ENCODE measurements around the gene RGS6.

Gene RGS6

DNA sequence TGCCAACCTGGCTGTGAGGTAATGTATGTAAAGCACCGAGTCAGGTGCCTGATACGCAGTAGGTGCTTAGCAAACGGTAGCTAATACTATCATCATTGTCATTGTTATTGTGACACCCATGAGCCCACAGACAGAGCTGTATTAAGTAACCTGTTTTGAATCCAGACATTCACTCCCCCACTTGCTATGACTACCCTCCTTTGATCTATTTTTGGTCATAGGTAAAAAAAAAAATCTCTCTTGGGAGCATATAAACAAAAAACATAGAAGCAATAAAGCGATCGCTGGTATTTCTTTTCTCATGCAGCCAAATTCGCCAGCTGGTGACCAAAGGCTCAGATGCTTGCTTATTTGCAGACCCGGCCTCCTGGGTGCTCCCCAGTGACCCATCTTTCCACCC lies 631.4 kb downstream of the RGS6 start:
- no peak overlapping the region for H3K4me3 ChIP-seq (ENCODE audit: low read depth, low read length)

DNA sequence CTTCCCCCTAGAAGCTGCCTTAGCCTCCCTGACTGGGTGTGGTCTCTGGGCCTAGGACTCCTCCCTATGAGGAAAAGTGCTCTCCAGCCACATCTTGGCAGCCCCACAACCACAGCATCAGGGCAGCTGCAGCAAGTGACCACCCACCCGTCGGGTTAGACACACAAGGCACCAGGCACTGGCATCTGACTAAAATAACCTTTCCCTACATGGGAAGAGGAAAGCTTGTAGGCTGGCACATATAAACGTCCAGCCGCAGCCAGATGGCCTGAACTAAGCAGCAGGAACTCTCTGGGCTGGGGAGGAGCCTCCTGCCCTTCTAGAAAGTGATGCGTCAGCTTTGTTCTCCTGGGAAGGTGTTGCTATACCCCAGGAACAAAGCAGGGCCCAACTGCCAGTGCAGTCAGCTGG lies 632.9 kb downstream of the RGS6 start:
- H3K4me3 ChIP-seq (ENCODE audit: low read depth, low read length): no peak overlapping the region

DNA sequence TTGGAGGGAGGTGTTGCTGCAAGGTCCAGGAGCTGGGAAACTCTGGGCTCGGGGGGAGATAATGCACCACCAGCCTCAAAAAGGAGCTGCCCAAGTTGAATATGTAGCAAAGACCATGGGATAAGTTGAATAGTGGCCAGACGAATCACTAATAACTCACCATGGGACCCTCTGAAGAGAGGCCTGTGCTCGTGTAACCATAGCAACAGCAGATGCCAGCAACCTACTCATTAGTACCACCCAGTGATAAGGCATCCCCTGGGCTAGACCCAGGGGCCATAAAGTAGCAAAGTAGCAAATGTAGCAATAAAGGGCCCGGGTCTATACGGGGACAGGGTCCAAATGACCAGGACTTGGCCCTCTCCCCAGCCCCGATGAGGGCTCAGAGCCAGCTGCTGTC lies 633.7 kb downstream of the RGS6 start:
- no peak overlapping the region for H3K4me3 ChIP-seq (ENCODE audit: low read depth, low read length)

DNA sequence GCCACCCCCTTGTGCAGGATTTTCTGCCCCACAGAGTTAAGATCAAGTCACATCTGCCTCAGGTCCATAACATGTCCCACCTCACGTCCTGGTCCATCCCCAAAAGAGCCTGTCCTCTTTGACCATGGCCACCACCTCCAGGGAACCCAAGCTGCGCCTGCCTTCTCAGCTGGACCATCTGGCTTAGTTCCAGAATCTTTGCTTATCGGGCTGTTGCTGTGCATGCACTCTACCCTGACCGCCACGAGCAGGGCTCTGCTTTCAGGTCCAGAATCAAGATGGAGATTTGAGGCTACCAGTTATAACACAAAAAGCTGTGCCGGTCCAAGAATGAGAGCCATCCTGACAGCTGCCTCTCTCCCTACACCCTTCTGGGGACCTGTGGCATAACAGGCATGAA lies 635.0 kb downstream of the RGS6 start:
- no peak overlapping the region for H3K4me3 ChIP-seq (ENCODE audit: low read depth, low read length)

DNA sequence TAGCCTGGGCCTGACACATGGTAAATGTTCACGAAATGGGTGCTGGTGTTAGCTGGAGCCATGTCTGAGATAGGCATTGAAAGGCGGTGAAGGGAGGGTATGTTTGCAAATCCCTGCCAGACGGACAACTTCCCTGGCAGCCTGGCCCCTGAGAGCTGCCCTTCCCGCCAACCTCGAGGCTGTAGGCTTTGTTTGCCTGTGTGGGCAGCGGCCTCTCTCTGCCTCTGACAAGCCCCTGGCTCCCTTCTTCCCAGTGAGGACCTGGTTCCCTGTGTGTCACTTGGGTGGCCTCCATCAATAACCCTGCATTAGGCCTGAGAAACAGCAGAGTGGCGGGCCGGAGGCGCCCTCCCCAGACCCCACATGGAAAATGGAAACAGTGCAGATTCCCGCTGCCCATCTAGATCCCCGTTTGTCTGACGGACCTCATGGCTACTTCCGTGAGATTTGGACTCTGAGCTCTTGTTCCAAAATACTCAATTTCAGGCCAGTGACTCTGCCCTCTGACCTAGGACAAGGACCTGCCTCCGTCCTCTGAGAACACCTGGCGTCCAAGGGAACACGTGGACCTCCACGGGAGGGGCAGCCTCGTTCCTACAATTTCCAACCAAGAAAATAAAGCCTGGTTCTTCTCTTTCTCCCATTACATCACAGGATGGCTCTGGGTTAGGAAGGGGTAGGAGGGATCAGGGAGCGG lies 636.2 kb downstream of the RGS6 start:
- H3K4me3 ChIP-seq (ENCODE audit: low read depth, low read length): no peak overlapping the region

DNA sequence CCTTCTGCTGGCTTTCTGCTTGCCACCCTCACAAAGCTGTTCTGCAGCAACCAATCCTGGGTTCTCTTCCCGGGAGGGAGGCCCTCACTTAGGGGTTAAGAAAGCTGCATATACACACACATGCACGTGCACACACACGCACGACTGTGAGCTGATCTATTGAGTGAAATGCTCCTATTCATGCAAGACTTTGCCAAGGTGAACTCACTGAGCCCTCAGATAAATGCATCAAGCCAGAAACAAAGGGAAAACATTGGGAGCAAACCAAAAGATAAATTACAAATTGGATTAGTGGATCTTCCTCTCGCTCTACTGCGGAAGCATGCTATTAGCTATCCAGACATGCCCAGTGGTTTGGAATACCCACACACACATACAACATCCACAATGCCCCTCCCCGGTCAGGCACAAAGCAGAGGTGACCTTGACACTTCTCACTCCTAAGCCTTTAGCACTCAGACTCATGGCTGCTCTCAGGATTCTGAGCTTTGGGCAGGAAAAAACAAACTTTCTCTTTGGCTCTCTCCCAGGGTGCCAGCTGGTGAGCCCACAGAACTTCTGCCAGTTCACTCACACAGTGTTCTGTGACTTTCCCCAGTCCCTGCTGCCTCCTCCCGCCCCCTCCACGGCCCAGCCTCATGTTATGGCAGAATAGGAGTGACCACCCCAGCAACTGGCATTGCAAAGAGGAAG lies 641.6 kb downstream of the RGS6 start:
- H3K4me3 ChIP-seq (ENCODE audit: low read depth, low read length): no peak overlapping the region

DNA sequence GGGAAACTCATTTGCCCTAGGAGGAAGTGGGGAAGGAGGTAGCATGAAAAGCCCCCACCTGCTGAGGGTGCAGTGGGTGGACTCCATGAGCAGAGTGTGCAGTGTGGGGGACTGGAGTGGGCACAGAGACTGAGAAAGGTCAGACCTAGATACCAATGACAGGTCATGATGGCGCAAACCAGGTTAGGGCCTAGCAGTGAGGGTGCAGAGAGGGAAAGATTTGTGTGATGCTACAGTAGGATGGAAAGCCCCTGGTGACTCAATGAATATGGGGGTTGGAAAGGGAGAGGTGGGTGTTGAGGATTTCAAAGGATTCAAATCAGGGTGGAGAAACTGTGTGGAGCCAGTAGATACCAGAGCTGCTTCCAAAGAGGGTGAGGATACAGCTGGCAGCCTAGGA lies 642.5 kb downstream of the RGS6 start:
- H3K4me3 ChIP-seq (ENCODE audit: low read depth, low read length): no peak overlapping the region

DNA sequence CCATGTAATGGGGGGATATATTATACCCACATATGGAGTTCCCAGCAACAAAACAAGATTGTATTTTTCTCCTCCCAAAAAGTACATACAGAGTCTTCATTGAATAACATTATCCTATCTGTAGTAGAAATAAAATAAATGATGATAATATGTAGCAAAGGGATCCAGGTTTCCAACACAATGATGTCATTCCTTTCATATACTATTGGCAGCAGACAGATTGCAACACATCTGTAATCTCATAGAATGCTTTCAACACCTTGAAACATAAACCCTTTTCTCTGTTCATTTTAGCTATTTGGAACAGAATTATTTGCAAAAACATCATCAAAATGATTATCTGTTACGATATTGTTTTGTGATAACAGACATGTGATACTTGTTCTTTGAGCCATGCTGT lies 644.0 kb downstream of the RGS6 start:
- H3K4me3 ChIP-seq (ENCODE audit: low read depth, low read length): no peak overlapping the region

DNA sequence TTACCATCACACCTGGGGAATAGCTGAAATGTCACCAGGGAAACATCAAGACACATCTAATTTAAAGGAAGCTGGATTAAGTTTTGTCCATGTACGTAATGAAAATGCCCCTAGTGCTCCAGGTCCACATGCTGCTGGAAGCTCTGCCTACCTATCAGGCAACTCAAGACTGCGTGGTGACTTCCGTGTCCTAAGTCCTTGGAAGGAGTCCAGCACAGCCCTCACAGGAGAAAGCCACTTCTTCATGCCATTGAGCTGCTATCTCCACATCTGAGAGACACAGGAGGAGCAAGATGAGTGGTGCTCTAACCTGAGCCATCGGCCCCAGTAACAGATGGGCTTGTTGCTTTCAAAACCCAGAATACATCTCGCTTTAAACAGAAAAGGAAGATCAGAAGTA lies 645.3 kb downstream of the RGS6 start:
- no peak overlapping the region for H3K4me3 ChIP-seq (ENCODE audit: low read depth, low read length)

DNA sequence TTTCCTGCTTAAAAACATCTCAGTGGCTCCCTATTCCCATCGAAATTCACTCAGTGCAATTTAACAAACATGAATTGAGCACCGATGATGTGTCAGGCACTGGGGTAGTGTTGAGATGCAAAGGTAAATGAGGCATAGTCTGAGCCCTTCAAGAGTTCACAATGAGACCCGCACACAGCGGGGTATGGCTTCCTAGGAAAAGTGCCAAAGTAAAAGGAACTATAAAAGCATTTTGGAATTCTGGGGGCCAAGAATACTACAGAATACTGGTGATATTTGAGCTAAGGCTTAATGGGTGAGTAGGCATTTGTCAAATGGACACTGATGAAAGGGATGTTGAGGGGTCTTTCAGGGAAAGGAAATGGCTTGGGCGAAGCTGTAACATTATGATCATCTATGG lies 646.3 kb downstream of the RGS6 start:
- no peak overlapping the region for H3K4me3 ChIP-seq (ENCODE audit: low read depth, low read length)

DNA sequence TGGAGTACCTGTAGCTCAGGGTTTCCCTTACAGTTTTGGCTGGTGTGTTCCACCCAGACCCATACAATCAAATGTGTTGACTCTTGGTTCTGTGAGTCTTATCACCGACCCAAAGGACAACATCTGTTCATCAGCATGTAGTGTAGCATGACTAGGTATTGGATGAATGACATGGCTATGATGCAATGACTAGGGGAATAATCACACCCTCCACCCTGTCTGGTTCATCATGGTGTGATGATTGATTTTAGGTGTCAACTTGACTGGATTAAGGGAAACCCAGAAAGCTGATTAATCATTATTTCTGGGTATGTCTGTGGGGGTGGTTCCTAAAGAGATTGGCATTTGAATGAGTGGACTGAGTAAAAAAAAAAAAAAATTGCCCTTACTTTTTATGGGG lies 650.4 kb downstream of the RGS6 start:
- H3K4me3 ChIP-seq (ENCODE audit: low read depth, low read length): no peak overlapping the region

DNA sequence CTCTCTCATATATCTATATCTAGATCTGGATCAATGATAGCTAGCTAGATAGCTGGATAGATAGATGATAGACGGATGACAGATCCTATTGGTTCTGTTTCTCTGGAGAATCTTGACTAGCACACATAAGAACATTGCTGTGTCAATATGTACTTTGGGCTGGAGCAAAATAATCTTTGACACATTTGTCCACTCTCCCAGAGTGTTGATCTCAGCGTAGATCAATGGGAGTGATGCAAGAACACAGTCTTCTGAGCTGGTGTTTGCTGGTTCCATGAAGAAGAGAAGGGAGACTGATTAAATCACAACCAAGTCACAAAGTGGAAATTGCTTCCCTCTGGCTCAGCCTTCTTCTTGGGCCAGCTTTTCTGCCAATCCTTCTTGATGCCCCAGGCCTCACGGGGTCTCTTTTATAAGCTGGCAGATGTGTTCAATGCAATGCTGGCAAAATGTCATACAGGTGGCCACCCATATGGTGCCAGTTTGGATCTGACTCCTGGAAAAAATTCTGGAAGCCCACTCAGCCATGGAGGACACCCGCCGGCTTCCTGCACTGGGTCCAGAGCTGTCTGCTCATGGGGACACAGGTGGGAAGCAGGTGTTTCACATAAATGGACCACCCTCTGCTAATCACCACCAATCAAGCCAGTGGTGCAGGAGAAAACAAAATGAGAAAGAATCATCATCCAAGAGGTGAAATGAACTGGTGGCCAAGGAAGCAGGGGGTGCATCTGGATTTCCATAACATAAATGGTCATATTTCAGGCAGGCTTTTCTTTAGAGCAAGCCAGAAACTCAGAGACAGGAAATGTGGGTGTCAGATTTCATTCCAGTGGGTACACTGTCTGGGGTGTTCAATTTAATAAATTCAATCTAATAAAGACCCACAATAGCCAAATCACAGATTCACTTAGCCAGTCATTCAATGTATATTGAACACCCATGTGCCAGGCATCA lies 651.4 kb downstream of the RGS6 start:
- no peak overlapping the region for H3K4me3 ChIP-seq (ENCODE audit: low read depth, low read length)

DNA sequence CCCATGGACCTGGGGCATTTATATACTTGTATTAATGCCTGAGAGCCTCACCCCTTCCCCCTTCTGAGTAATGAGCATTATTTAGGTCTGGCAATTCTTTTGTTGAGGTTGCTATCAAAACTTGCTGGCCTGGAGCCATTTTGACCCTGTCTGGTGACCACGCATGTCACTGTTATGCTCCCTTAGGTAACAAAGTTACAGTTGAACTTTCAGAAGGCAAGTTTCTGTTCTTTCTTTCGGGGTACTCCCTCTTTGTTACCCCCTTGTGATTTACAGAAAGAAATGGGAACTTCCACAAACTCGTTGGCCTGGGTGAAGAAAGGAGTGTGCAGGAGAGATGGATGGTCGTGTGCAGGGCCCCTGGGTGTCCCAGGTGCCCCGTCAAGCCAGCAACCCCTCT lies 656.3 kb downstream of the RGS6 start:
- H3K4me3 ChIP-seq (ENCODE audit: low read depth, low read length): no peak overlapping the region

DNA sequence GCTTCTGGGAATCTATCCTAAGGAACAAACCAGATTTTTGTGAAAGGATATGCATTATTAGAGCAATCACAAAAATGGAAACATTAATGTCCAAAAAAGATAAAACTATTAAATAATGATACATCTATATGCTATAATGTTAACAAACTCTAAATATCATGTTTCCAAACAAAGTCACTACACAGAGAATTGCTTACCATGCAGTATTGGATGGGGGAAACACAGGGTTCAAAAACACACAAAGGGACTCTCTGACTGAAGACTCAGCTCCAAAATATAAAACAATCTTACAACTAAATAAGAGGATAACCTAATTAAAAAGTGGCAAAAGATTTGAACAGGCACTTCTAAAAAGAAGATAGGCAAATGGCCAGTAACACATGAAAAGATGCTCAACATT lies 657.4 kb downstream of the RGS6 start:
- no peak overlapping the region for H3K4me3 ChIP-seq (ENCODE audit: low read depth, low read length)

DNA sequence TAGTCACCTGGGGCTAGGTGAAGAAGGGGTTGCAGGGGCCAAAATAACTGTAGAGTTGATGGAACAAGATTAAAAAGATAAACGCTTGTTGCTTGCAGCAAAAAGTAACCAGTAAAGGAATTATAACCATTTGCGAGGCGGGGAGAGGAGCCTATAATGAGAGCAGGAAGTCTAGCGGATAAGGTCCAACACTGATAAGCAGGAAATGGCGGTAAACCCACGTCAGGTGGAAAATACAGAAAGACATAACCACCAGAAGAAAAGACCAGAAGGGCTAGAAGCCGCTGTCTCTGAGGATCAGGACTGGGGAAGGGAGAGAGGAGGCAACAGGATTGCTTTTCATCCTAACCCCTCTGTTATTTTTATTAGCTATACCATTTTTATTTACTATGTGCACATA lies 658.3 kb downstream of the RGS6 start:
- H3K4me3 ChIP-seq (ENCODE audit: low read depth, low read length): no peak overlapping the region

DNA sequence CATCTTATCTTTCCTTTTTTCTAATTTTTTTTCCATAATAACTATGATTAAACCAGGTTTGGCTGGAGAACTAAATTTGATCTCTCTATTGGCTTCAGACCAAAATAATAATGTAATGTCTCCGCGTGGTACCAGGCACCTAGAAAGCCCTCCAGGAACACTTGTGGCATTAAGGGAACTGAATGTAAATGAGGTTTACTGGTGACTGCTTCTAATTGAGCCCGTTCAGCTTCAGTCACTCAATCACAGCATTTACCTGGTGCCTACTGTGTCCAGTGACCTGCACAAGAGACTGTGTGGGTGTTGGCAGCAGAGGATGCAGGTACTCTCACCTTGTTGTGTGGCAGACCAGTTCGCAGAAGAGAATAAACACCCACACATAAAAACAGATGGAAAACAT lies 659.2 kb downstream of the RGS6 start:
- H3K4me3 ChIP-seq (ENCODE audit: low read depth, low read length): no peak overlapping the region

DNA sequence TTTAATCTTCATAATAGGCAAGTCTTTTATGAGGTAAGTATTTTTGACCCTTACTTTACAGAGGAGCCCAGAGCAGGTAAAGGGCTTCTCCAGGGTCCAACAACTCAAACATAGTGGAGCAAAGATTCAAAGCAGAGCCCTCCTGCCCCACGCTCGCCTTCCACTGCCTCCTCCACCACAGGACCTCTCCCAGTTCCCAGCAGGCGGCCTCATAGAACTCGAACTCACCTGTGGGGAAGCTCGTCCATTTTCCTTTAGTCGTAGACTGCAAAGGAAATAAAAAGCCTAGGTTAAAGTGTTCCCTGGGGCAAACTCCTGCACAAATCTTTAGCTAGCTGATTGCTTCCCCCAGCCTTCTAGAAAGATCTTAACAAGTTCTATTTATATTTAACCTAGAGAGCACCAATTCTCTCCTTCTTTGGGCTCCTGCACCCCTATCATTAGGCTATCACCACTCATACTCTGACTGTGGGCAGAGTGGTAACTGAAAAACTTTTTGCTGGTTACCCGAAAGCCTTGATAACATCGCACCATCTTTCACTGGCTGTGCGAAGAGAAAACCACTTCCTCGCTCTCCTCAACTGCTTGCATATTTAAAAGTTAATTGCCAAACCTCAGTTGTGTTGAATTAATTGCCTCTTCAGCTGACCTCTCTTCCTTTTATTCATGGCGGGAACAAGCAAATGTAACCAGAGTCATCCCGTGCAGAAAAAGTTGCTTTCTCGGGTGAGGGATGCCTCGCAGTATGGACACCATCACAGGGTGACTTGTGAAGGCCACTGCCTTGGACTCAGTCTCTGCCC lies 662.1 kb downstream of the RGS6 start:
- H3K4me3 ChIP-seq (ENCODE audit: low read depth, low read length): no peak overlapping the region

DNA sequence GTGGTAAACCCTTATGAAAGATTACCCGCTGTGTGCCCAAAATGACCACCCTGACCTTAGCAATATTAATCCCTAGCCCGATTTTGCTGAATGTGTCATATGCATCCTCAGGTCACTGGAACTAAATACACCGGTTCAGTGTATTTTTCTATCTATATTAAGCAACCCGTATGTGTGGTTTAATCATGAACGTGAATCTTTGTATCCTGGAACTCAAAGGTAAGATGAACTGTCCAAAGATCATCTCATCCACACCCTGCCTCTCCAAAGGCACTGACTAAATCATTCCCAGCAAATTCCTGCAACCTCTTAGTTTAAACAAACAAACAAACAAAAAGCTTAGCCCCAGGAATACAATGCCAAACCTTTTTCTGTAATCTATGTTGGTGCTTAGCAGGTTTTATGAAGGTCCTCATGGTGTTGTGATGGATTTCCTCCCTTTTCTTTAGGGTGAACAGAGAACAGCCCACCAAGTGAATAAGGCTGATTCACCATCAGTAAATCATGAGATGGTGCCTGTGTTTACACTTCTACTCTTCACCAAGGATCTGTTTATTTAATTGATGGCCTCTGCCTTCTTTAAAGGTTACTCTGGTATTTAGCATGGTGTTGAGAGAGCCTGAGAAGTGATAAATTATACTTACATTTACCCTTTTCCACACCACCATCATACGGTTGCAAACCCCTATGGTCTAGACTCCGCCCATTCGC lies 663.1 kb downstream of the RGS6 start:
- H3K4me3 ChIP-seq (ENCODE audit: low read depth, low read length): no peak overlapping the region

DNA sequence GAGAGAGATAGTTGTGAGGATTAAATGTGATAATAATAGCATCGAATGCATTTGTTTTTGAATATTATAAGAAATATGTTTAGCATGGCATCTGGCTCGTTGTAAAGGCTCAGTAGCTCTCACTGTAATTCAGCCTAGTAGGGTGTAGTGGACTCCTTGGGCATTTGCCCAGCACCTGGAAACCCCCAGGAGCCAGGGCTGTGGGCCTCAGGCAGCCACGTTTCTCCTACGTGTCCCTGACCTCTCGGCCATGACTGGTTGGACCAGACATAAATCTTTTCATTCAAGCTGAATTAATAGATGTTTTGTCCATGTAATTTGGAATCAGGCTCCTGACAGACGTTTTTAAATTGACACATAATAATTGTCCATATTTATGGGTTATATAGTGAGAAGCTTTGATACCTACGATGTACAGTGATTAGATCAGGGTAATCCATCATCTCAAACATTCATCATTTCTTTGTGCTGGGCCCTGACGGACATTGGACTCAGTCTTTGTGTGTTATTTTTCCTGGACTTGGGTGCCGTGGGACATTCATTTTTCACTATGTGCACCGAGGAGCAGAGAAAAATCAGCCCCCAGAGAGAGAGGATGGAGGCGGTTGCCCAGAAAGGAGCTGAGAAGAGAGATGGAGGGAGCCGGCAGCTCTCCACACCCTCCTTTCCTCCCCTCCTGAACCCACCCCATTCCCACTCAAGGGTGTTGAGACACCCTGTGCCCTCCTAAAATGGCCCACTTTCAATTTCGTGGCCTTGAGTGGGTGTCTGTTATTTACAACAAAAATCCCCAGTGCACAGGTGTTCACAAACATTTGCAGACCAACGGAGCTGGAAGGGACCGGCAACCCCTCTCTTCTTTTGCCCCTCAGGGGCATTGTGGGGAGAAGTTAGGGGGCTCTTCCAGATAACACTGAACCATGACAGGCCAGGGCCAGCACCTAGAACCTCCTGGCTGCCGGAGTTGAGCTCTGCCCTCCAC lies 665.3 kb downstream of the RGS6 start:
- H3K4me3 ChIP-seq (ENCODE audit: low read depth, low read length): no peak overlapping the region
